Activated naive CD4-positive, alpha-beta T cell treated with Interleukin-2 at 50 U/mL for 16 hours (primary cell): Measurements from ENCODE around the gene TTL.
A peak's percentile ranks its signal among the peaks of the same experiment; 100 is the strongest.
"Not testable (repeated sequence)": the region's sequence is repeated elsewhere in the genome, so short reads cannot be mapped to it uniquely, and the experiment has no call there.

ENCODE experiments used
- DNase-seq: peaks from one replicate; pipeline ENCODE4 v3.0.0-alpha.2; 2020

The TTL gene

DNA sequence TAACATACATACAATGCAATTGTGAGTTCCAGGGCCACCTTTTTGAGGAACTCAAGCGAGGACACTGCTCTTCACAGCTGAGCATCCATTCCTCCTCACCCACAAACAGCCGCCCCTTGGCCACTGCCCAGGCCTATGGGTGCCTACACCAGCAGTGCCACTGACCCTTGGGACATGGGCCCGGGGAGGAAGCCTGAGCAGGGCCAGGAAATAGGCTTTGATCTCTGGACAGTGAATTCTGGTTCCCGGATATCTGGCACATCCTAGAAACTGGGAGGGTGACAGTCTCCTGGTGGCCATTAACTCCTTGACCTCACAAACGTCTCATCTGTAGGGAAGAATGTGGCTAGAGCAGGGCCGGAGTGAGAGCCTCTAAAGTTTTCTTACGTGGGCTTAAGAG, 5.5 kb upstream of the TTL start:
- no peak for DNase-seq

DNA sequence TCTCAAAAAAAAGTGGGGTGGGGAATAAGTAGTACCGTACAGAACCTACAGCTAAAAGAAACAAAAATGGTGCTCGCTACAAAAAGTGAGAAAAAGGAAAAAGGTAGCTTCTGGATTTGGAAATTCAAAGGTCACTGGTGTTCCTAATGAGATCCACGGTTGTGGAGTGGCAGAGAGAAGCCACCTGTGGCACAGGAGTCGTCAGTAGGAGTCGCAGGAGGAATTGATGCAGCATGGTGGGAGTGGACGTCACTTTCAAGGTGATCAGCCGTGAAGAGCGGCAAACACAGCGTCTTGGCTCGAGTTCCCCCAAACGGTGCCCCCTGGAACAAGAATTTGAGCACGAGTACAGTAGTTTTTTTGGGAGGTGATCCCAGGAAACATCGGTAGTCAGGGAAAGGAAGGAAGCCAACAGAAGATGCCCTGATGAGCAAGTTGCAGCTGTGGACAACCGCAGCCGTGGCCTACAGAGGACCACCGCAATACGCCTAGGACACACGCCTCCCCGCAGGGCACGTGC, 1.4 kb upstream of the TTL start:
- DNase-seq: peak; percentile 27

DNA sequence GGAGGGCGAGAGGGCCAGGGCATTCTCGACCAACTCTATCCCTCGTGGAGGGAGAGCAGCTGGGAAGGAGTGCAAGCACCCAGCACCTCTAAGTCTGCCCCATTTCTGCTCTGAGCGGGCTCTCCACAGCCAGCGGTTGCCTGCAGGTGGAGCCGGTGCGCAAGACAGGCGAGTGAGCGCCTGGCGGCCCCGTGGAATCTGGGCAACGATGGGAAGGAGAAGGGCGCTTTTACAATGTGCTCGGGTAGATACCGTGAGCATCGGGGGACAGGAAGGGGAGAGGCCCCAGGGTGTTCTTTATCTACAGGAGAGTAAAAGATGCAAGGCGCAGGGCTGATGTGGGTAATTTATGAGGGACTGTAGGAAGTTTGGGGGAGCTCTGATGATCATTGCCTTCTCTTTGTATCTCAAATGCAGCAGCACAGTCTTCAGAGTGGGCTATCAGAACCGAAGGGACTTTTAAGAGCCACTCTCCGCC, 867 bp upstream of the TTL start:
- peak; percentile 87 for DNase-seq

DNA sequence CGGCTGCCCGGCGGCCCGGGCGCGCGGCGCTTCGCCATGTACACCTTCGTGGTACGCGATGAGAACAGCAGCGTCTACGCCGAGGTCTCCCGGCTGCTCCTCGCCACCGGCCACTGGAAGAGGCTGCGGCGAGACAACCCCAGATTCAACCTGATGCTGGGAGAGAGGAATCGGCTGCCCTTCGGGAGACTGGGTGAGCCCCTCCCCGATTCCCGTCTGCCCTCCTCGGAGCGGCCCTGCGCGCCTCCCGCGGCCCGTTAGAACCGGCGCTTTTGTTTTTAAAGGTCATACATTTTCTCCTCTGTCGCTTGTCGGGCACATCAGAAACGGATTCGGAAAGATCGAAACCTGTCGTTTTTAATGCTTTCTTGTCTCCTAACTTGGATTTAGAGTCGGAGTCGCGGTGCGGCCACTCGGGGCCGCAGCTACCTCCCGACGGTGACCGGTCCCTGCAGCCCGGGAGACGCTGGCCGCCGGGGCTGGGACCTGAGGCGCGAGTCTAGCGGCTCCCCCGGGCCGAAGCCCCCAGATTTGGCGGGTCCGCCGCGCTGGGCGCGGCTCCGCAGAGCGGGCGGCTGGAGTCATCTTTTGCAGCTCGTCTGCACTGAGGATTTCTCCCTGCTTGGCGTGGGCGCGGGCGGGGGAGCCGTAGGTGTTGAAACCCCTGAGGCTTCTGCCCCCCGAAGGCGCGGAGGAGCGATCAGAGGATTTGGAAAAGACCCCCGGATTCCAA, 519 bp downstream of the TTL start:
- DNase-seq: peak; percentile 40

DNA sequence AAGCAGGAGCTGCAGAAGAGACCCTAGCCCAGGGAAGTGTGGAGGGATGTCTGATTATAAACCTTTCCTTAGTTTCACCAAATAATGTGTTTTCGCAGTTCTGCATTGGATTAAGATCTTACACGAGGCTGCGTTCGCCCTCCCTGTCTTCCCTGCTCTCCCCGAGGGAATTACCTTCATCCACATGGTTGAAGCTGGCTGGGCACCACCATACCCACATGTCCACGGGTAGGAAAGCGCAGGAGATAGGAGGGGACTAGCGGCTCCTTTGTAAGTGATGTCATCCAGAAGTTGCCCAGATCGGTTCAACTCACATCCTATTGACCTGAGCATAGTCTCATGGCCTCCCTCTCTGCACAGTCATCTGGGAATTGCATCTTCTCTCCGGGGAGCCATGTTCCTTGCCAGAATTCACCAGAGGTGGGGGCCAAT, 1.1 kb downstream of the TTL start:
- DNase-seq: peak; percentile 7

DNA sequence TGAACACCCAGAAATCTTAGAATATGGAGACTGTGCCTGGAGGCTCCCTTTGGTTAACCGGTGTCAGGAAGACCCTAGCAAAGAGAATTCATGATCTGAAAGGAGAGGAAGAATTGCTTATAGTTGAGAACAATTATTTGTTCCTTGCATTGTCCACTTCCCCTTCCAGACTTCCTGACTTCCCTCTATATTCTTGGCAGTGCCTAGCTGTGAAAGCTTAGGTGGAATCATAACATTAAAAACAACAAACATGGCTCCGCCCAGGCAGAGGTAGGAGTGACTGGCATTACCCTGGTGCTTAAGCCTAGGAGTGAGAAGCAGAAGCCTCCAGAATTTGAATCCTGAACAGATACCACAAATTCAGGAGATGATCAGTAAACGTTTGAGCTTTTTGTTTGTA, 1.9 kb downstream of the TTL start:
- no peak for DNase-seq

DNA sequence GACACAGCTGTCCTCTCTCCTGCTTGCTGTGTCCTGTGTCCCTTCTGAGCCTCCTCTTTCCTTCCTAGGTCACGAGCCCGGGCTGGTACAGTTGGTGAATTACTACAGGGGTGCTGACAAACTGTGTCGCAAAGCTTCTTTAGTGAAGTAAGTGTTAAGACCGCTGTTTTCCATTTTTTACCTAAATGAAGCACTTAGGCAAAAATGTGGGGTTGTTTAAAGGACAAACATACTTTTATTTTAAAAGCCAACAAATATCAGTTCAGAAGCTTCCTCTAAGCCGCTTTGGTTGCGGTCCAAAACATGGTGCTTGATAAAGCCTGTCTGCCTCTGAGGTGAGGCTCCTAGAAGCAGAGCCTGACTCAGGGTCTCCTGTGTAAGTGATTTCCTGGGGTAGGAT, 3.9 kb downstream of the TTL start:
- no peak for DNase-seq

DNA sequence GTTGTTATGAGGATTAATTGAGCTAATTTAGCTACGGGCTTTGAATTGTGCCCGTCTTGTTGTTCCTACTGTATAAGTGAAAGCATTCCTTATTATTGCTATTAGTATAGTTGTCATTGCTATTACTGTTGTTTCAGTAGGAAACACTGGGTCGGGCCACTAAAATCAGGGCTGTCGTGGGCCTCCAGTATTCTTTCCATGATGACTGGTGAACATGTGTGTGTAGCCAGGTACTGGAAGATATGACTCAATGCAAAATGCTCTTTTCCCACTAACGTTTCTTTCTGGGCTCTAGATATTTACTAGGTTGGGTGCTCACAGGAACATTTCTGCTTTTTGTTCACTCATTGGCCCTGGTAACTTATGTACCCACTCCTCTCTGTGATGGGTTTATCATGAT, 4.9 kb downstream of the TTL start:
- DNase-seq: peak; percentile 9

DNA sequence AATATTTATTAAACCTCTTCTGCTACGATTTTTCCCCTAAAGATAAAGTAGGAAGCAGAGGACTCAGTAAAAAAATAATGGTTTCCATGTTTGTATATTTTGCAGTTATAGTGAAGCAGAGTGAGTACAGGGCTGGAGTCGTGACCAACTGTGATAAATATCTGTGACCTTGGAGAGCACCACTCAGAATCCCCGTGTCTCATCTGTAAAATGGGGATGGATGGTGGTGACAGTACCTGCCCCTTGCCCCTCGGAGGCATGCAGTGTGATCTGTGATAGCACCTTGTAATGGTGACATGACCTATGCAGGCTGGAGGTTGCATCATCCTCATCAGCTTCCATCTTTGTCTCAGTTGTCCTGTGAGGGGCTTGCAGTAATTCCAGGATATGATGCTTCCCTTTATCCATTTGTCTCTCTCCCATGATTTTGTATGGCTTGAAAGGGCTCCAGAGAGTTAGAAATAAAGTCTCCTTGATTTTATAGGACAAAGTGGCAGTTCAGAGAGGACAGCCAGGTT, 5.5 kb downstream of the TTL start:
- no peak for DNase-seq

DNA sequence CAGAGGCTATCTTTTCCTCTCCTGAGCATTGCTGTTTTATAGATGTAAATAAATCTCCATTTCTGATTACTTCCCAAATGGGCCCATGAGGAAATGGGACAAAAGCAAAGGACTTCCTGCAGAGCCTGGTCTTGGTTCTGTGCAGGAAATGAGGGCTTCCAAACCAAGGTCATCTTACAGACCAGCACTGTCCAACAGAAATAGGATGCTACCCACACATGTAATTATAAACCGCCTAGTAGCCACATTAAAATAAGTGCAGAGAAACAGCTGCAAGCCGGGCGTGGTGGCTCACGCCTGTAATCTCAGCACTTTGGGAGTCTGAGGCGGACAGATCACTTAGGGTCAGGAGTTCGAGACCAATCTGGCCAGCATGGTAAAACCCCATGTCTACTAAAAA, 6.2 kb downstream of the TTL start:
- no peak for DNase-seq

DNA sequence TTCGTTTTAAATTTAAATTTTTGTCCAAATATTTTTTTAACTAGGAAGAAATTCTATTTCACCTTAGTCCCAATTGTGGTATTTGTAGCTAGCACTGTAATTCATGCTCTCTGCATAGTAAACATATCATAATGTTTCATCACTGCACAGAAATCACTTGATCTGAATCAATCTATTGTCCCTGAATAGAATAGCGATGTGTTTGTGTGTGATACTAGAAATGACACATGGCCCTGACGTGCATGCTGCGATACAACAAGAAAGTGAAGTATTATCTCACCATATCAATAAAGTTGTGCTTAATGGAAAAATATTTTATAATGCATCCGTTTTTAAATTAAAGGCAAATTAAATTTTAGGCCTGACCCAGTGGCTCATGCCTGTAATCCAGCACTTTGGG, 10.0 kb downstream of the TTL start:
- no peak for DNase-seq

DNA sequence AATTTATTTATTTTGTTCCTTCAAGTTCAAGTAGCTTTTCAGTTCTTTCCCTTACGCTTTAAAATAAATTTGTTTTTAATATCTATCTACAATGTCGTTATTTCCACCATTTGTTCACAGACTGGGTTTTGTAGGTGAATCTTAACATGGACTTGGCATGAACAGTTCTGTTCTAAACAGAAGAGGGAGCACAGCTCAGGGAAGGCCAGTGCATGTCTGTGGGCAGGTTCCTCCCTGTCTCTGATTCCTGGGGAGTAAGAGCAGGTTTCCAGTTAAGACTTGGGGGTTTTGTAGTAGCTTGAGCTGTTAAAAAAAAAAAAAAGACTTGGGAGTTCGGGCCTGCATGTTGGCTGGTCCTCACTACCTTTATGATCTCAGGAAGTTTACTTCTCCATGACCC, 11.1 kb downstream of the TTL start:
- no peak for DNase-seq

DNA sequence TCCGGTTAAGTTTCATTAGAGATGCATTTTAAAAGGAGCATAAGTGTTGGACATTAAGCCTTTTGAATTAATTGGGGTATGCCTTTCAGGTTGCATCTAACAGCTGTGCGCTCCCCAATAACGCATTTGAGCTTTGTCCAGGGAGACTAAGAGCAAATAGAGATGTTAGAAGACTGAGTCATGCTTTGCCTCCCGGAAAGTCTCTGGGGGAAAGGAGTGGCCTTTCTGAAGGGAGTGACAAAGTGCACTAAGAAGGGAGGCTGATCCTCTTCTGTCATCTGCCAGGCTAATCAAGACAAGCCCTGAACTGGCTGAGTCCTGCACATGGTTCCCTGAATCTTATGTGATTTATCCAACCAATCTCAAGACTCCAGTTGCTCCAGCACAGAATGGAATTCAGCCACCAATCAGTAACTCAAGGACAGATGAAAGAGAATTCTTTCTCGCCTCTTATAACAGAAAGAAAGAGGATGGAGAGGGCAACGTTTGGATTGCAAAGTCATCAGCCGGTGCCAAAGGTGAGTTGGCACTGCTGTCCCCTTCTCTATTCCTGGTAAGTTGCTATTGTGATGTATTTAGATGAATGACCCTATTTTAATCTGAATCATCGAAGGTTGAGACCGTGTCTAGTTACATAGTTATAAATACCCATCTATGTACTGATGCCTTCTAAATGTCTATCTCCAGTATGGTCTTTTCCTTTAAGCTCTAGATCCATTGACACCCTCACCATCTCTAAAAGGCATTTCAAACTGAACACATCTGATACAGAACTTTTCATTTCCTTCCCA, 12.1 kb downstream of the TTL start:
- no peak for DNase-seq

DNA sequence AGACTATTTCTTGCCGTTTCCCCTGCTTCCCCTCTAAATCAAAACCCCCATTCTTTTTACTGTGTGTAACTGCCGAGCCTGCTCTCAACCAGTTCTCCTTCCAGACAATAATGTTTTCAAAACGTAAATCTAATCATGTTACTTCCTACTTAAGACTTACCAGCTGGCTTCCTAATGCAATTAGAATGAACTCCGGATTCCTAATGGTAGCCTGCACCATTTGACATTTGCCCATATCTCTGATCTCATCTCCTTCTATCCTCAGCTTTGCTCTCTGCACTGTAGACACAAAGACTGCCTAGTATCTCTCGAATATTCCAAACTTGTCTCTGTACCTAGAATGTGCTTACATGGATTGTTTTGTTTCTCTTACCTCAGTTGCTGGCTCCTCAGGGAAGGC, 12.9 kb downstream of the TTL start:
- DNase-seq: no peak

DNA sequence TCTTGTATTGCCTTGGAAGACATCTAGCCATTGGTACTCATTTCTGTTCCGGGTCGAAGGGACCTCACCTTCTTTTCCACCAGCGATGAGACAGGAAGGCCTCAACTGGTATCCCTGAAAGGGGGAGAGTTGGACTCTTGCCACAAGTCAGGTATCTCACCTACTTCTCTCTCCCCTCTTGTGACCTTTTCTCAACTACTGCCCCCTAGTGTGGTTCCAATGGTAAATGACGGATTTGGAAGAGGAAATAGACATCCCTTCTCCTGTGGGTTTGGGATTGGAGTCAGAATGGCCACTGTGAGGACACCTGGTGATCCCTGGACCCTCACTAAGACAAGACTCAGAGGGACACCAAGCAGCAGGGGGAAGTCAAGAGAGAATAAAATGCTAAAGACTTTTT, 13.9 kb downstream of the TTL start:
- not testable (repeated sequence) for DNase-seq

DNA sequence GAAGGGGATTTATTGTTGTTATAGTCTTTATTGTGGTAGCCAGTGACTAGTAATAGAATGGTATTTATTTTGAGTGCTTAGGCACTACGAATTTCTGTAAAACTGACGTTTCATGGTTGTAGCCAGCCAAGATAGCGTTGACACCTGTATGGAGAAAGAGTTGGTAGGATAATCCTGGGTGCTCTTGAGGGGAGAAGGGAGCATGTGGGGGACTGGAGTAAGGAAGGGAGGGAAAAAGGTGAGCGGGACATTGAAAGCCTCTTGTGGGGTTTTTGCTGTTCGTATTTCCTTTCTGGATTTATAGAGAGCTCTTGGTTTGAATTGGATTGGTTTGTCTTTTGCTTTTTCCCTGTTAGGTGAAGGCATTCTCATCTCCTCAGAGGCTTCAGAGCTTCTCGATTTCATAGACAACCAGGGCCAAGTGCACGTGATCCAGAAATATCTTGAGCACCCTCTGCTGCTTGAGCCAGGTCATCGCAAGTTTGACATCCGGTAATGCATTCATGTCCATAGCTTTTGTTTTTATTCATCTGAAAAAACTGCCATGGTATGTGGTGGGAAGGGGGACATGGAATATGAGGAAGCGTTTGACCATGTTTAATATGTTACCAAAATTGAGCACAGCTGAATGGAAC, 19.0 kb downstream of the TTL start:
- DNase-seq: peak; percentile 48

DNA sequence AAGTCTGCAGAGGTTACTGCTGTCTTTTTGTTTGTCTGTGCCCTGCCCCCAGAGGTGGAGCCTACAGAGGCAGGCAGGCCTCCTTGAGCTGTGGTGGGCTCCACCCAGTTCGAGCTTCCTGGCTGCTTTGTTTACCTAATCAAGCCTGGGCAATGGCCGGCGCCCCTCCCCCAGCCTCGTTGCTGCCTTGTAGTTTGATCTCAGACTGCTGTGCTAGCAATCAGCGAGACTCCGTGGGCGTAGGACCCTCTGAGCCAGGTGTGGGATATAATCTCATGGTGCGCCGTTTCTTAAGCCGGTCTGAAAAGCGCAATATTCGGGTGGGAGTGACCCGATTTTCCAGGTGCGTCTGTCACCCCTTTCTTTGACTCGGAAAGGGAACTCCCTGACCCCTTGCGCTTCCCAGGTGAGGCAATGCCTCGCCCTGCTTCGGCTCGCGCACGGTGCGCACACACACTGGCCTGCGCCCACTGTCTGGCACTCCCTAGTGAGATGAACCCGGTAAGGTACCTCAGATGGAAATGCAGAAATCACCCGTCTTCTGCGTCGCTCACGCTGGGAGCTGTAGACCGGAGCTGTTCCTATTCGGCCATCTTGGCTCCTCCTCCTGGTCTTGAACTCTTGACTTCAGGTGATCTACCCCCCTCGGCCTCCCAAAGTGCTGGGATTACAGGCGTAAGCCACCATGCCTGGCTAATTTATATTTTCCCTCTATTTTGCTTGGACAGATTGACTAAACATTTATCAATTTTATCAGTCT, 27.5 kb downstream of the TTL start:
- not testable (repeated sequence) for DNase-seq

DNA sequence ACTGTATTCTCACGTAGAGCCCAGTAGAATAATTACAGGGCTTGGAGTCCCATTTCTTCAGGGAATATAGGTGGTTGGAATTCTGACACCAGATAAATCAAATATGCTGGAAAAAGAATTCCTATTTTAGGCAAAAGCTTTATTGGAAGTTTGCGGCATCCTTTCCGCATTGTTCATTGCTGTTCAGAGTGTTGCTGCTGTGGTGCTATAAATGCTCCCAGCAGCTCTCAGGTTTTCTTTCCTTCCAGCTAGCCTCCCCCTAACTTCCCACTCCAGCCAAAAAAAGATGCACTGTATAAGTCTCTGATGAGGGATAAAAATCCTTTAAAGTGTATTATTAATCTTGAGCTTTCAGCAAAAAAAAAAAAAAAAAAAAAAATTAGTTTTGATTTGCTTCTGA, 34.8 kb downstream of the TTL start:
- no peak for DNase-seq

DNA sequence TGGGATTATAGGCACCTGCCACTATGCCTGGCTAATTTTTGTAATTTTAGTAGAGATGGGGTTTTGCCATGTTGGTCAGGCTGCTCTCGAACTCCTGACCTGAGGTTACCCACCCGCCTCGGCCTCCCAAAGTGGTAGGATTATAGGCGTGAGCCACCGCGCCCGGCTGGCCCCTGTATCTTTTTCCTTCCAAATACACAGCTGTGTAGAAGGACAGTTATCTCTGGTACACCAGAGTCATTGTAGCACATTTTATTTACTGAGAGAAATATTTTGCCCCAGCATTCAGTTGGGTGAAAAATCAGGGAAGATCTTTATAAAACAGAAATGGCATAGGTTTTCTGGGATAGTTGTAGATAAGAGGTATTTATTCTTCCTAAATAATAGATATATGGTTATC, 36.9 kb downstream of the TTL start:
- no peak for DNase-seq

DNA sequence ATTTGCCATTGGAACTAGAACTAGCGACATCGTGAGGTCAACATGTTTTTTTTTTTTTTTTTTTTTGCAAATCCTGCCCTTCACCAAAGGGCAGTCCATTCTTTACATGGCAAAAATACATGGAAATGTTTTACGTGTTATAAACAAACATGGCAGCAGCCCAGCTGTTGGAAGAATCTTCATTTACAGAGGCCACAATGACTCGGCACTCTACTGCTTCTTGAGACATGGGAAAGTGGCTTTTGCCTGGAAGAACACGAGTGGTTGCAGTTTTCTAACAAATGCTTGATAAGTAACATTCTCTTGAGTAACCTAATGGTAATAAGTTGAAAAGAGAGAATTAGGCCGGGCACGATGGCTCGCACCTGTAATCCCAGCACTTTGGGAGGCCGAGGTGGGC, 37.5 kb downstream of the TTL start:
- no peak for DNase-seq

DNA sequence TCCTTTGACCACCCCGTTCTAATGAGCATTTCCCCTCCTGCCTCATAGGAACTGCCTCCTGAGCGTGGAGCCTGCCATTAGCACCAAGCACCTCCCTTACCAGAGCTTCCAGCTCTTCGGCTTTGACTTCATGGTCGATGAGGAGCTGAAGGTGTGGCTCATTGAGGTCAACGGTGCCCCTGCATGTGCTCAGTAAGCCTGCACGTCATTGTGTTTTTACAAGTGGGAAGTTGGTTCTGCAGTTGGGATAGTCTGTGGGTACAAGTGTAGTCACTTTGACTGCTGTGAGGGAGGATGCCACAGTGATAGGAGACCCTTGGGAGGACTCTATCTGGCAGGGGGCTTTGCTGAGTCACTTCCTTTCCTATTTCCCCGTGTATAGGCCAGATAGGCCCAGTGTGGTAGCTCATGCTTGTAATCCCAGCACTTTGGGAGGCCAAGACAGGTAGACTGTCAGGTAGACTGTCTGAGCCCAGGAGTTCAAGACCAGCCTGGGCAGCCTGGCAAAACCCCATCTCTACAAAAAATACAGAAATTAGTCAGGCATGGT, 38.4 kb downstream of the TTL start:
- DNase-seq: no peak

DNA sequence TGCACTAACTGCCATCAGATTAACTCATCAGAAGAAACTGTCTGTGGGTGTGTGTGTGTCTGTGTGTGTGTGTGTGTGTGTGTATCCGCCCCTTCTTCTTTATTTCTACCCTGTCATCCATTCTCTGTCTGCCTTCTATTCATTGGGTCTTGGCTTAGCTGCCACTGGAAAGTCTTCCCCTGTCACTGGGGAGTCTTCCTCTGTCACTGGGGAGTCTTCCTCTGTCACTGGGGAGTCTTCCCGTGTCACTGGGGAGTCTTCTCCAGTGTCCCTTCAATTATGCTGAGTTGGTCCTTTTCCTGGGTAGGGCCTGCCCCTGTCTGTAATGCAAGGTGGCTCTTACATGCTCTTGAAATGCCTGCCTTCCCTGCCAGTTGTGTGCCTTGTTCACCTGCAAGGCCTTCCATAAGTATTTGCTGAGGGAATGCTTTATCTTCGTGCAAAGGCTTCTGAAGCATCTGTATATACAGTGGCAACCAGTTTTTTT, 41.4 kb downstream of the TTL start:
- DNase-seq: no peak
